AG04449 (cell line): Measurements from ENCODE around the gene STAT1.

ENCODE experiments used
- CTCF ChIA-PET: fragments of 350-600 bp; formaldehyde crosslinking; extraction: SDS; loops from one replicate; lab custom pipeline; 2021; ENCODE audit warnings: antibody characterized with exemption; lab: Yijun Ruan, JAX
- POLR2A ChIA-PET: fragments of 400-600, 350-600 bp; formaldehyde crosslinking; extraction: SDS; loops from one replicate; lab custom pipeline; 2020; ENCODE audit warnings: antibody characterized with exemption, inconsistent platforms; lab: Yijun Ruan, JAX
- DNase-seq: peaks from one replicate; pipeline ENCODE4 v3.0.0-alpha.2; 2010; ENCODE audit warnings: low read depth, low spot score
- H3K4me3 ChIP-seq: 2 replicates; pipeline ENCODE4 v1.5.1; 2011; ENCODE audit warnings: low read depth, mild to moderate bottlenecking, control low read depth, low read length
- TF ChIP-seq, protein P1 (sequence below): IDR thresholded peaks from one replicate; pipeline ENCODE4 v1.5.1; 2011; ENCODE audit warnings: mild to moderate bottlenecking, moderate library complexity, low read length, control low read depth, inconsistent platforms; ENCODE audit not compliant: insufficient read depth; ENCODE audit errors: missing control alignments

The STAT1 gene

DNA sequence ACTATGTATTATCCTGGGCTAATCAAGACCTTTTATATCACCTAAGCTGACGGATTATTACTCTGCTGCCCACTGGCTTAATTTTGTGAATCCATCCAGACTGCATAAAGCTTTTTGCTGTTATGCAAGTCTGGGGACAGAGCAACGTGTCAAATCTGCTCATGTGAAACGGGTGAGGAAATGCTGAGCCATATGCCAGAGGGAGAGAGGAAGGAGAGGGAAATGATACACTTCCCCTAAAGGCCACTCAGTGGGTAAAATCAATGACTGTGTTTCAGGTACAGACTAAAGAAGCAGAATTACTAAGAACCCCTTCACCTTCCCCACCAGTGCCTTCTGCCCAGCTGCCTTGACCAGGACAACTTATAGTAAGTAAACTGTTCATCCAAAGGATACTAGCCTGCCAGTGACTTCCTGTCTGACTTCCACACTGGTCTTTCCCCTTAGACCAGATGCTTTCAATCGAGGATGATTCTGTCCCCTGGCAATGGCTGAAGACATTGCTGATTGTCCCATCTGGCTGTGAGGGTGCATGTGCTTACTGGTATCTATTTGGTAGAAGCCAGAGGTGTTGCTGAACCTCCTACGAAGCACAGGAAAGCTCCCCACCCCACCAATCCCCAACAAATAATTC, 43.0 kb downstream of the STAT1 start:
- DNase-seq, result no peak
- TF ChIP-seq, protein P1, sequence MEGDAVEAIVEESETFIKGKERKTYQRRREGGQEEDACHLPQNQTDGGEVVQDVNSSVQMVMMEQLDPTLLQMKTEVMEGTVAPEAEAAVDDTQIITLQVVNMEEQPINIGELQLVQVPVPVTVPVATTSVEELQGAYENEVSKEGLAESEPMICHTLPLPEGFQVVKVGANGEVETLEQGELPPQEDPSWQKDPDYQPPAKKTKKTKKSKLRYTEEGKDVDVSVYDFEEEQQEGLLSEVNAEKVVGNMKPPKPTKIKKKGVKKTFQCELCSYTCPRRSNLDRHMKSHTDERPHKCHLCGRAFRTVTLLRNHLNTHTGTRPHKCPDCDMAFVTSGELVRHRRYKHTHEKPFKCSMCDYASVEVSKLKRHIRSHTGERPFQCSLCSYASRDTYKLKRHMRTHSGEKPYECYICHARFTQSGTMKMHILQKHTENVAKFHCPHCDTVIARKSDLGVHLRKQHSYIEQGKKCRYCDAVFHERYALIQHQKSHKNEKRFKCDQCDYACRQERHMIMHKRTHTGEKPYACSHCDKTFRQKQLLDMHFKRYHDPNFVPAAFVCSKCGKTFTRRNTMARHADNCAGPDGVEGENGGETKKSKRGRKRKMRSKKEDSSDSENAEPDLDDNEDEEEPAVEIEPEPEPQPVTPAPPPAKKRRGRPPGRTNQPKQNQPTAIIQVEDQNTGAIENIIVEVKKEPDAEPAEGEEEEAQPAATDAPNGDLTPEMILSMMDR, result no peak
- CTCF ChIA-PET, result no interaction called here
- no peak overlapping the region for H3K4me3 ChIP-seq
- POLR2A ChIA-PET, result no interaction called here

DNA sequence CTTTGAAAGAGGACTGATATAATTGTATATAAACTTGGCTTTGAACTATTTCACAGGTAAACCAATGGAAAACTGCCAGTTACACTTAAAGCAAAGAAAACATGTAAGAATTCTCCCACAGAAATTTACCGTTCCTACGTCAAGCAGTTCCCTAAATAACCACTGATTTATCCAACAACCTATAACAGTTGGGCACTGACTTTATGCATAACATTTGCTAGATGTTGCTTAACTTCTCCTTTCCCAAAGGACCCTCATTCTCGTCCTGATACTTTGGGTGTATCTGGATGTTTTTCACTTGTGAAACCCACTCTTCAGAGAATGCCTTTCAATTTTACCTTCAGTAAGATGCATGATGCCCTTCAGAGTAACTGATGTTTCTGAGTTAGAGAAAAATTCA, 43.8 kb downstream of the STAT1 start:
- POLR2A ChIA-PET, result no interaction called here
- no peak for DNase-seq
- TF ChIP-seq, protein P1, result no peak
- H3K4me3 ChIP-seq, result no peak overlapping the region
- CTCF ChIA-PET, result no interaction called here

DNA sequence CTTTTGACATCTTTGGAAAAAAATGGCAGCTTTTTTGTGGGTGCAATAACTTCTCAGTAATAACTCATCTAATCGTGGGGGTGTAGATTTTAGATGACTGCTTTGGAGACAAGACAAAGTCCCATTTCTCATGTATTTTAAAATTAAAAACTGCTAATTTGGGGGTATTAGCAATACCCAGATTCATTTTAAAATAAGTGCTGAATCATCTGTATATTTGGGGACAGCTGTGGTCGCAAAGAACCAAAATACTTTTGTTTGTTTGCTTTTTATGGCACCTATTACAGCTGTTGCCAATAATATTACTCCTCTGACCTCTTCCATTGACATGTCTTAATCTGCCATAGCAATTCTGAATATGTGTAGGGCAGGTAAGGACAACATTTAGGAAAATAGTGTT, 45.4 kb downstream of the STAT1 start:
- no peak overlapping the region for H3K4me3 ChIP-seq
- TF ChIP-seq, protein P1, result no peak
- ChIA-PET POLR2A (no interaction called here), CTCF (interaction anchor here (1.0 to 1.7 kb wide), 3 partner anchors 28 to 201 kb away, joined by 3 to 4 read pairs (median 3); no protein-coding TSS in a partner anchor)
- DNase-seq, result no peak

DNA sequence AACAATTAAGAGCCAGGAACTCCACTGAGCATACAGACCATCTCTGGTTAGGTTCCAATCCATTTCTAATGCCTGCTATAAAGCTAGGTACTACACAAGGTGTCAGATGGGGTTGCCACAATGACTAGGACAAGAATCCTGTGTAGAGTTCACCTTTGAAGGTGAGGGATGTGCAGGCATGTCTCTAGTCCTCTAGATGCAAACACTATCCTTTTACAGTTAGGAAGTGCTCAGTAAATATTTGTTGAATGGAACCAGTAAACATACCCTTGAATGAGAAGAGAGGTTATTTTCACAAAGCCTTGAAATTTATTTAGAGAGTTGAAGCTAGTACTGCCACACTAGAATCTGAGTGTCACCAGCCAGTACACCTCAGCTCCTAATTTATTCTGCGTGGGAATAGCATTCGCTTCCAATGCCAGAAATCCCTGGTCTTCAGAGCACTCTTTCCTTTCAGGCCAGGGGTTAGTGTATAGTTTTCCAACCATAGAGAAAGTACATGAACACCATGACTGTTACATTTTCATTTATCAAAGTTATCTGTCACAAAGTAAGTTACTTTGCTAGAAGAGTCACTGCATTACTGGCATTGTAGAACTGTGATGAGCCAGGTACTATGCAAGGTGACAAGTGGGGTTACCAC, 48.3 kb downstream of the STAT1 start:
- TF ChIP-seq, protein P1, result no peak
- POLR2A ChIA-PET, result no interaction called here
- CTCF ChIA-PET, result interaction anchor here (0.7 to 1.2 kb wide), 3 partner anchors 25 to 31 kb away, joined by 3 to 5 read pairs (median 4); no protein-coding TSS in a partner anchor
- H3K4me3 ChIP-seq, result no peak overlapping the region
- no peak for DNase-seq

GRCh38 chr2:190964170-190964795, 49.7 kb downstream of the STAT1 start:
- TF ChIP-seq, protein P1, result no peak
- DNase-seq, result no peak
- H3K4me3 ChIP-seq, result no peak overlapping the region
- POLR2A ChIA-PET, result no interaction called here
- CTCF ChIA-PET, result interaction anchor here (1.2 to 1.7 kb wide), 4 partner anchors 10 to 32 kb away, joined by 3 to 4 read pairs (median 4); no protein-coding TSS in a partner anchor

GRCh38 chr2:190963088-190963487, 50.9 kb downstream of the STAT1 start:
- ChIA-PET POLR2A (no interaction called here), CTCF (interaction anchor here (0.6 to 1.7 kb wide), 6 partner anchors 9 to 49 kb away, joined by 3 to 4 read pairs (median 4); no protein-coding TSS in a partner anchor)
- TF ChIP-seq, protein P1, result no peak
- DNase-seq, result no peak
- H3K4me3 ChIP-seq, result no peak overlapping the region
